Peyer's patch (tissue), 4 donors: ENCODE results near the gene SOX13. TPM values are rescaled to one million over a fixed set of nuclear protein-coding genes. Genes with fewer than 3 reads are reported as not detected.

ENCODE experiments used
- DNase-seq, 3 donors: peaks; one replicate each; pipeline ENCODE4 v3.0.0-alpha.2; 2017 to 2019
- H3K27ac ChIP-seq, 4 donors: fragments of 200-600 bp; sonication (generic); one replicate each; pipeline ENCODE4 v1.5.1; 2016 to 2019
- H3K27me3 ChIP-seq, 2 donors: fragments of 200-600 bp; sonication (generic); one replicate each; pipeline ENCODE4 v1.5.1; 2019
- H3K36me3 ChIP-seq, 3 donors: fragments of 200-600 bp; sonication (generic); one replicate each; pipeline ENCODE4 v1.5.1; 2016 to 2019
- H3K4me1 ChIP-seq, 4 donors: fragments of 200-600 bp; sonication (generic); one replicate each; pipeline ENCODE4 v1.5.1; 2016 to 2019
- H3K4me3 ChIP-seq, 4 donors: fragments of 200-600 bp; sonication (generic); 1 replicate in 3 of 4; 2 replicates in 1 of 4; pipeline ENCODE4 v1.5.1; 2016 to 2019; ENCODE audit warnings: mild to moderate bottlenecking in 1 of 4
- H3K9me3 ChIP-seq, 4 donors: fragments of 200-600 bp; sonication (generic); one replicate each; pipeline ENCODE4 v1.5.1; 2016 to 2019; ENCODE audit warnings: mild to moderate bottlenecking in 1 of 4
- POLR2A ChIP-seq, 2 donors: fragments of 450-650 bp; IDR thresholded peaks; one replicate each; pipeline ENCODE4 v1.5.1; 2017; ENCODE audit warnings: antibody characterized with exemption in 2 of 2, mild to moderate bottlenecking in 2 of 2, moderate library complexity in 2 of 2
- total RNA-seq, 4 donors: library from RNA; depleted of rRNA; stranded (reverse); fragments of >200 nt; gene quantifications; one replicate each; pipeline ENCODE4 v1.1.0, GENCODE V29; 2016
- TF ChIP-seq, protein P1 (sequence below), 6 experiments: fragments of 450-650 bp in 4 of 6; fragments of 200-600 bp in 2 of 6; sonication (generic) in 1 of 6; IDR thresholded peaks; one replicate each; pipeline ENCODE4 v1.5.1; 2017 to 2019; ENCODE audit warnings: antibody characterized with exemption in 6 of 6, mild to moderate bottlenecking in 3 of 6, moderate library complexity in 1 of 6

SOX13 gene
- total RNA-seq, 4 donors from 2014 or later, result 42.1 to 80.3 (median 59.0) TPM

DNA sequence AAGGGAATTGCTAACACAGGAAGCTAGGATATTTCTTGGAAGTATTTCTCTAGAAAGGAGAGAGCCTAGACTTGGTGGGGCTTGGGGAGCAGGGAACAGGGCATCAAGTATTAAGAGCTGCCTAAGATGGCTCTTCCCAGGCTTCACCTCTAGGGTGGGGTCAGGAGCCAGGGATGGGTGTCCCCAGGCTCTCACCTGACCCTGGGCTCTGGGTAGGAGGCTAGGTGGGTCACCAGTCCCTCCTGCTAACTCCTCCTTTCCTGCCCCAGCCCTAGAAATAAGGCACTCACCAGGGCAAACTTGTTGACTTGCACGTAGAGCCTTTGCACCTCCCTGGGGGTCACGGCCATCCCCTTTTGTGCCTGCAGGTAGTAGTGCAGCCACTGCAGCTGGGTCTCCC lies 63.9 kb downstream of the SOX13 start:
- H3K36me3 ChIP-seq, result no peaks in the 10 kb centered on the region
- TF ChIP-seq POLR2A (IDR thresholded peaks at IDR 0.05), result no peak
- TF ChIP-seq, protein P1, sequence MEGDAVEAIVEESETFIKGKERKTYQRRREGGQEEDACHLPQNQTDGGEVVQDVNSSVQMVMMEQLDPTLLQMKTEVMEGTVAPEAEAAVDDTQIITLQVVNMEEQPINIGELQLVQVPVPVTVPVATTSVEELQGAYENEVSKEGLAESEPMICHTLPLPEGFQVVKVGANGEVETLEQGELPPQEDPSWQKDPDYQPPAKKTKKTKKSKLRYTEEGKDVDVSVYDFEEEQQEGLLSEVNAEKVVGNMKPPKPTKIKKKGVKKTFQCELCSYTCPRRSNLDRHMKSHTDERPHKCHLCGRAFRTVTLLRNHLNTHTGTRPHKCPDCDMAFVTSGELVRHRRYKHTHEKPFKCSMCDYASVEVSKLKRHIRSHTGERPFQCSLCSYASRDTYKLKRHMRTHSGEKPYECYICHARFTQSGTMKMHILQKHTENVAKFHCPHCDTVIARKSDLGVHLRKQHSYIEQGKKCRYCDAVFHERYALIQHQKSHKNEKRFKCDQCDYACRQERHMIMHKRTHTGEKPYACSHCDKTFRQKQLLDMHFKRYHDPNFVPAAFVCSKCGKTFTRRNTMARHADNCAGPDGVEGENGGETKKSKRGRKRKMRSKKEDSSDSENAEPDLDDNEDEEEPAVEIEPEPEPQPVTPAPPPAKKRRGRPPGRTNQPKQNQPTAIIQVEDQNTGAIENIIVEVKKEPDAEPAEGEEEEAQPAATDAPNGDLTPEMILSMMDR (IDR thresholded peaks at IDR 0.05), result no peak

DNA sequence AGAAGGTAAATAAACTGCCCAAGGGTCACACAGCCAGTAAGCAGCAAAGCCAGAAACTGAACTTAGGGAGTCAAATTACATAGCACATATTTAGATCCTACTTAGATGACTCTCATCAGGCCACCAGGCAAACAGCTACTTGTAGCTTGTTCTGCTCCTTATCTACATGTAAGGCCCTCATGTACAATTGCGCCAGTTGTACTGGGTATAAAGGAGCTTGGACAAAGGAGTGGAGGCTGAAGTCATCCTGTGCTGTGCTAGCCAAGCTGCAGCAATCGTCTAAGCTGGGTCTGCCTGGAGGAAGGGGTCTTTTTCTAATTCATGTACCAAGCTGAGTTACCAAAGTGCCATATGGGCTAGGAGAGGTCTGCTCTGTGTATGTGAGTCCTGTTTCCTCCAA lies 66.2 kb downstream of the SOX13 start:
- Histone ChIP-seq H3K4me3 (no peak overlapping the region), H3K4me1 (no peaks in the 10 kb centered on the region), H3K27me3 (no peaks in the 10 kb centered on the region), H3K36me3 (no peaks in the 10 kb centered on the region), H3K9me3 (no peaks in the 10 kb centered on the region), H3K27ac (no peak overlapping the region)
- no peak for DNase-seq
- TF ChIP-seq POLR2A (IDR thresholded peaks at IDR 0.05), result no peak
- TF ChIP-seq, protein P1 (IDR thresholded peaks at IDR 0.05), result no peak

More for the DNA sequence above, 63.9 kb downstream of the SOX13 start:
- Histone ChIP-seq H3K9me3 (no peaks in the 10 kb centered on the region), H3K4me1 (no peaks in the 10 kb centered on the region), H3K27me3 (no peaks in the 10 kb centered on the region), H3K27ac (no peak overlapping the region), H3K4me3 (no peak overlapping the region)
- no peak for DNase-seq

DNA sequence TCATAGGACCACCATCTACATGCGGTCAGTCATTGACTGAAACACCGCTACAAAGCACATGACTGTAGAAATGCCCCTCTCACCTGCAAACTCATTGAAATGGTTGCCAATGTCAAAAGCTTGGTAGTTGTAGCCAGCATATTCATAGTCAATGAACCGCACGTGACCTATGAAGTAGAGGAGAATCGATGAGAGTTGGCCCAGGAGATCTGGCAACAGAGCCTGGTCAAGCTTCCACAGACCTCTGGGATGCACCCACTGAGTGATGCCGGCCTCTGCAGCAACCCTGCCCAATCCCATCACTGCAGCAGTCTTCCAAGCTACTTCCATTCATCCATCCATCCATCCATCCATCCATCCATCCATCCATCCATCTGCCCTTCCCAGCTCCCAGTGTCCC lies 67.0 kb downstream of the SOX13 start:
- no peak for TF ChIP-seq POLR2A (IDR thresholded peaks at IDR 0.05)
- TF ChIP-seq, protein P1 (IDR thresholded peaks at IDR 0.05), result no peak
- H3K9me3 ChIP-seq, result no peaks in the 10 kb centered on the region
- H3K27me3 ChIP-seq, result no peaks in the 10 kb centered on the region
- DNase-seq, result no peak
- H3K4me3 ChIP-seq, result no peak overlapping the region
- H3K27ac ChIP-seq, result no peak overlapping the region
- H3K36me3 ChIP-seq, result no peaks in the 10 kb centered on the region
- peaks cover 0 to under 1% (median 0%) of the 10 kb centered on the region in 4 donors for H3K4me1 ChIP-seq

DNA sequence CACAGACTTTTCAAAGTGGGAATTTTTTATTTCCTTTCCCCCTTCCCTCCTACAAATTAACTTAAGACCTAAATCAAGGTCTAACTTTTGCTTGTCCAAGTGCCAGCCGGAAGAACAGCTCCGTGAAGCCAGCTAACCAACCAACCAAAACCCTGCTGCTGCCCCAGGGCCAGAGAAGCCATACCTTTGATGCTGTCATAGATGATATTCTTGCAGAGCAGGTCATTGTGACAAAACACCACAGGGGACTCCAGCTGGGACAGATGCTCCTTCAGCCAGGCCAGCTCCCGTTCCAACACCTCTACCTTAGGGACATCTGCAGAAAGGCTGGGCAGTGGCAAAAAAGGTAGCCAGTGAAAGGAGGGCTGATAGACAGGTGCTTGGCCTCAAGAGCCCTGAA lies 68.2 kb downstream of the SOX13 start:
- Histone ChIP-seq H3K9me3 (no peaks in the 10 kb centered on the region), H3K27me3 (no peaks in the 10 kb centered on the region), H3K36me3 (no peaks in the 10 kb centered on the region), H3K4me3 (no peak overlapping the region), H3K4me1 (peaks cover 0 to 12% (median 0%) of the 10 kb centered on the region in 4 donors), H3K27ac (no peak overlapping the region)
- TF ChIP-seq POLR2A (IDR thresholded peaks at IDR 0.05), result no peak
- TF ChIP-seq, protein P1 (IDR thresholded peaks at IDR 0.05), result no peak
- no peak for DNase-seq

DNA sequence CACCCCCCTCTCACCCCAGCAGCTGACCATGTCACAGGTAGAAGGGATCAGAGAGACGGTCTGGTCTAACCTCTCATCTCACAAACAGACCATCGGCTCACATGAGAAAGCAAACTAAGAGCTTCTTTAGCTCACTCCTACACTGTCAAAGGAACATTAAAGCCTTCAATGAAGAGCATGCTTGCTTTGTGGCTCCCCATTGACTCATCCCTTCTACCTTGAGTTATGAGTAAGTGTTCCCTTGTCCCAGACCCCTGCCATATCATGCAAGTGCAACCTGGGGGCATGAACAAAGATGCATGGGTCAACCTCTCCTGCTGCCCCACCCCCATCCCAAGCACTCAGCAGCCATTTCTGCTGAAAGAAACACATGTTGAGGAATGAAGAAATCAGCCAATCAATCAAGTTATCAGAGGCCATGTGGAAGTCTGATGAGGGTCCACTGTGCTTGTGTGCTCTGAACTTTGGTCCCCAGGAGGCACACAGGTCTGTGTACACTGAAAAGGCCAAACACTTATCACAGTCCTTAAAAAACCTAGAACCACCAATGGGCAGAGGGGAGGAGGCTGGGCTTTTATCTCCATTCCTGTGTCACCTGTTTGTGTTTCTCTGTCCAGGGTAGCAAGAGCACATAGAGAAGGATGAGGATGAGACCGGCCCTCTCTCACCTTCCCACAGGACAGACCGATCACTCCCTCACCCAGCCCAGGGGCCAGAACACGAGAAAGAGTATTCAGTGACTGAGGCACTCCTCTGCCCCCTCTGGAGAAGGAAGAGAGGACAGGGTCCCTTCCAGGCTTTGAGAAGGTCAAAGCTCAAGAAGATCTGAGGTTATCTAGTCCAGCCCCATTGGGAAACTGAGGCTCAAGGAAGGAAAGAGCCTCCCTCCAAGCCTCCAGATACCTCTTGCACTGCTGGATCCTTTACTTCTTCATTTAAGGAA lies 69.4 kb downstream of the SOX13 start:
- H3K36me3 ChIP-seq, result no peaks in the 10 kb centered on the region
- no peaks in the 10 kb centered on the region for H3K27me3 ChIP-seq
- no peaks in the 10 kb centered on the region for H3K9me3 ChIP-seq
- no peak for DNase-seq
- H3K27ac ChIP-seq, result no peak overlapping the region
- TF ChIP-seq POLR2A (IDR thresholded peaks at IDR 0.05), result no peak
- TF ChIP-seq, protein P1 (IDR thresholded peaks at IDR 0.05), result no peak
- no peak overlapping the region for H3K4me3 ChIP-seq
- H3K4me1 ChIP-seq, result peaks cover 0 to 16% (median 0%) of the 10 kb centered on the region in 4 donors
